Spleen (tissue), 7 donors: ENCODE data around the gene PXDN.

ENCODE experiments used
- POLR2A ChIP-seq, 3 donors: fragments of 450-650 bp; IDR thresholded peaks; one replicate each; pipeline ENCODE4 v1.5.1; 2017; ENCODE audit warnings: antibody characterized with exemption in 3 of 3, mild to moderate bottlenecking in 1 of 3
- TF ChIP-seq, protein P1 (sequence below), 11 experiments: fragments of 200-600 bp in 7 of 11; fragments of 450-650 bp in 4 of 11; sonication (generic) in 4 of 11; IDR thresholded peaks in 8 of 11; conservative IDR thresholded peaks in 3 of 11; 1 replicate in 7 of 11; 2 replicates in 4 of 11; pipeline versions ENCODE4 v1.4.0 to v1.8.0; 2016 to 2021; ENCODE audit warnings: antibody characterized with exemption in 11 of 11, inconsistent platforms in 4 of 11, mild to moderate bottlenecking in 1 of 11
- donor health status: DM: no; HTN: no; CAD: no; lungs with moderate emphysema.
- donor health status: DM: no; HTN: no; CAD: no.
- donor health status: DM: no; HTN: no; CAD: no.

DNA sequence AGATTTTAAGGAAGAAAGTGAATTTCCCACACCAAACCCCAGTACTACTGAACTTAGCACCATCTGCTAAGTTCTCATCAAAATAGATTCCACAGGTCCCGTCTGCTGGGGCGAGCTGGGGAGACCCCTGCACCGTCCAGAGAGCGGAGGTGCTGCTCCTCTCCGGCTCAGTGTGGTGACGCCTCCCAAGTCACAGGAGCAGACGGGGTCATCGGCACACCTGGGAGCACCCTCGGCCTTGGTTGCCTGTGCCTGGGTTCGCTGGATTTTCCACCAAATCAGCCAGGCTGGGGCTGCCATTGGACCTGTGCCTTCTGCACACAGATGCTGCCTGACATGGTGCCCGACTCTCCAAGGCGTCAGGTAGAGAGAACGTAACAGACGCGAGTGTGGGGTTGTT is 141.3 kb downstream of the PXDN start:
- TF ChIP-seq POLR2A (IDR thresholded peaks at IDR 0.05), result no peak
- TF ChIP-seq, protein P1, sequence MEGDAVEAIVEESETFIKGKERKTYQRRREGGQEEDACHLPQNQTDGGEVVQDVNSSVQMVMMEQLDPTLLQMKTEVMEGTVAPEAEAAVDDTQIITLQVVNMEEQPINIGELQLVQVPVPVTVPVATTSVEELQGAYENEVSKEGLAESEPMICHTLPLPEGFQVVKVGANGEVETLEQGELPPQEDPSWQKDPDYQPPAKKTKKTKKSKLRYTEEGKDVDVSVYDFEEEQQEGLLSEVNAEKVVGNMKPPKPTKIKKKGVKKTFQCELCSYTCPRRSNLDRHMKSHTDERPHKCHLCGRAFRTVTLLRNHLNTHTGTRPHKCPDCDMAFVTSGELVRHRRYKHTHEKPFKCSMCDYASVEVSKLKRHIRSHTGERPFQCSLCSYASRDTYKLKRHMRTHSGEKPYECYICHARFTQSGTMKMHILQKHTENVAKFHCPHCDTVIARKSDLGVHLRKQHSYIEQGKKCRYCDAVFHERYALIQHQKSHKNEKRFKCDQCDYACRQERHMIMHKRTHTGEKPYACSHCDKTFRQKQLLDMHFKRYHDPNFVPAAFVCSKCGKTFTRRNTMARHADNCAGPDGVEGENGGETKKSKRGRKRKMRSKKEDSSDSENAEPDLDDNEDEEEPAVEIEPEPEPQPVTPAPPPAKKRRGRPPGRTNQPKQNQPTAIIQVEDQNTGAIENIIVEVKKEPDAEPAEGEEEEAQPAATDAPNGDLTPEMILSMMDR (IDR thresholded peaks at IDR 0.05 in 8 of 11, conservative IDR thresholded peaks at IDR 0.05 in 3 of 11), result no peak
